ENCODE data around the gene TNFSF12. TPM values are rescaled to one million over a fixed set of nuclear protein-coding genes. Genes with fewer than 3 reads are reported as not detected.

Gene TNFSF12
- total and polyA plus RNA-seq, 5 experiments from 2014 or later, result 19.3 to 28.6 (median 25.8) TPM

- Mint-ChIP-seq H3K4me1 (peaks cover 19 to 51% (median 44%) of the 10 kb centered on the region in 4 donors), H3K27me3 (no peaks in the 10 kb centered on the region), H3K36me3 (peaks cover 4 to 77% (median 37%) of the 10 kb centered on the region in 3 donors), H3K4me3 (peak overlapping the region; percentile 91 to 100 (median 98)), H3K27ac (peak overlapping the region; percentile 95 to 100 (median 99)), H3K9me3 (peaks cover 0 to 1% (median 0%) of the 10 kb centered on the region in 9 donors)
- ATAC-seq, result peak; percentile 12 to 85
- peak; percentile 97 to 100 (median 100) for DNase-seq
- POLR2A ChIA-PET, result interaction anchor here (0.6 to 7.4 kb wide), 21 partner anchors 10 to 342 kb away, joined by 3 to 129 read pairs (median 6); partner anchors contain the start of genes ACAP1, FXR2, MPDU1 and NEURL4
Measured at GRCh38 chr17:7572588-7573323, 23.9 kb downstream of the TNFSF12 start.

GRCh38 chr17:7573324-7574080, 24.6 kb downstream of the TNFSF12 start:
- ATAC-seq (peak; percentile 47 to 51), DNase-seq (peak; percentile 86 to 96 (median 89))
- H3K27me3 Mint-ChIP-seq, result no peaks in the 10 kb centered on the region
- H3K4me1 Mint-ChIP-seq, result peaks cover 22 to 58% (median 50%) of the 10 kb centered on the region in 4 donors
- peaks cover 0 to 1% (median 0%) of the 10 kb centered on the region in 9 donors for H3K9me3 Mint-ChIP-seq
- H3K27ac Mint-ChIP-seq, result peak overlapping the region; percentile 95 to 100 (median 99)
- peaks cover 4 to 84% (median 43%) of the 10 kb centered on the region in 3 donors for H3K36me3 Mint-ChIP-seq
- POLR2A ChIA-PET, result interaction anchor here (0.6 to 7.4 kb wide), 22 partner anchors 9 to 342 kb away, joined by 3 to 129 read pairs (median 6); partner anchors contain the start of genes ACAP1, FXR2, MPDU1 and NEURL4
- H3K4me3 Mint-ChIP-seq, result peak overlapping the region; percentile 91 to 100 (median 98)

- peak overlapping the region; percentile 91 to 100 (median 98) for H3K4me3 Mint-ChIP-seq
- H3K27ac Mint-ChIP-seq, result peak overlapping the region; percentile 37 to 100 (median 99)
- peaks cover 4 to 85% (median 37%) of the 10 kb centered on the region in 3 donors for H3K36me3 Mint-ChIP-seq
- H3K9me3 Mint-ChIP-seq, result peaks cover 0 to 1% (median 0%) of the 10 kb centered on the region in 9 donors
- peaks cover 26 to 66% (median 58%) of the 10 kb centered on the region in 4 donors for H3K4me1 Mint-ChIP-seq
- POLR2A ChIA-PET, result interaction anchor here (0.5 to 7.4 kb wide), 22 partner anchors 9 to 394 kb away, joined by 3 to 129 read pairs (median 6); partner anchors contain the start of genes ACAP1, FXR2, MPDU1 and NEURL4
- no peaks in the 10 kb centered on the region for H3K27me3 Mint-ChIP-seq
- no peak for DNase-seq
- no peak for ATAC-seq
Measured at GRCh38 chr17:7574176-7574953, 25.5 kb downstream of the TNFSF12 start.

- Mint-ChIP-seq H3K4me1 (peaks cover 33 to 77% (median 69%) of the 10 kb centered on the region in 4 donors), H3K36me3 (peaks cover 4 to 75% (median 37%) of the 10 kb centered on the region in 3 donors), H3K27me3 (no peaks in the 10 kb centered on the region), H3K27ac (peak overlapping the region in 6 of 10 donors; percentile 48 to 100 (median 92)), H3K9me3 (peaks cover 0 to 1% (median 0%) of the 10 kb centered on the region in 9 donors), H3K4me3 (peak overlapping the region in 7 of 10 donors; percentile 39 to 100 (median 94))
- DNase-seq (no peak), ATAC-seq (no peak)
- POLR2A ChIA-PET, result interaction anchor here (0.7 to 7.4 kb wide), 13 partner anchors 8 to 239 kb away, joined by 3 to 129 read pairs (median 4); partner anchors contain the start of genes ACAP1, FXR2, MPDU1 and POLR2A
Measured at GRCh38 chr17:7575481-7575883, 26.6 kb downstream of the TNFSF12 start.

- ATAC-seq (no peak), DNase-seq (no peak)
- H3K27ac Mint-ChIP-seq, result peak overlapping the region in 6 of 10 donors; percentile 55 to 100 (median 64)
- H3K4me3 Mint-ChIP-seq, result peak overlapping the region in 8 of 10 donors; percentile 8 to 100 (median 56)
- H3K9me3 Mint-ChIP-seq, result peaks cover 0 to 1% (median 0%) of the 10 kb centered on the region in 9 donors
- H3K36me3 Mint-ChIP-seq, result peaks cover 4 to 73% (median 37%) of the 10 kb centered on the region in 3 donors
- no peaks in the 10 kb centered on the region for H3K27me3 Mint-ChIP-seq
- peaks cover 38 to 82% (median 73%) of the 10 kb centered on the region in 4 donors for H3K4me1 Mint-ChIP-seq
- POLR2A ChIA-PET, result interaction anchor here (0.7 to 7.4 kb wide), 12 partner anchors 7 to 240 kb away, joined by 3 to 129 read pairs (median 5); partner anchors contain the start of genes ACAP1, FXR2, MPDU1 and POLR2A
Measured at GRCh38 chr17:7575959-7576358, 27.1 kb downstream of the TNFSF12 start.

- peak overlapping the region in 7 of 10 donors; percentile 2 to 73 (median 26) for H3K4me3 Mint-ChIP-seq
- POLR2A ChIA-PET, result interaction anchor here (1.3 to 7.4 kb wide), 5 partner anchors 6 to 141 kb away, joined by 4 to 129 read pairs (median 8); partner anchors contain the start of genes FXR2, MPDU1, TMEM102 and TP53
Measured at GRCh38 chr17:7576432-7576937, 27.6 kb downstream of the TNFSF12 start.

GRCh38 chr17:7577327-7578199, 28.7 kb downstream of the TNFSF12 start:
- Mint-ChIP-seq H3K27me3 (no peaks in the 10 kb centered on the region), H3K36me3 (peaks cover 4 to 68% (median 37%) of the 10 kb centered on the region in 3 donors), H3K4me1 (peaks cover 33 to 86% (median 75%) of the 10 kb centered on the region in 4 donors), H3K4me3 (peak overlapping the region in 5 of 10 donors; percentile 14 to 72 (median 18)), H3K9me3 (peaks cover 0 to 1% (median 0%) of the 10 kb centered on the region in 9 donors), H3K27ac (peak overlapping the region in 8 of 10 donors; percentile 9 to 73 (median 48))
- ATAC-seq, result no peak
- POLR2A ChIA-PET, result interaction anchor here (0.6 kb wide), 1 partner anchor 84 kb away, joined by 3 read pairs; no protein-coding TSS in a partner anchor
- DNase-seq, result no peak

More at GRCh38 chr17:7576432-7576937, 27.6 kb downstream of the TNFSF12 start:
- ATAC-seq, result no peak
- no peaks in the 10 kb centered on the region for H3K27me3 Mint-ChIP-seq
- H3K9me3 Mint-ChIP-seq, result peaks cover 0 to 1% (median 0%) of the 10 kb centered on the region in 9 donors
- H3K36me3 Mint-ChIP-seq, result peaks cover 4 to 72% (median 37%) of the 10 kb centered on the region in 3 donors
- peaks cover 36 to 83% (median 75%) of the 10 kb centered on the region in 4 donors for H3K4me1 Mint-ChIP-seq
- peak overlapping the region in 8 of 10 donors; percentile 2 to 83 (median 50) for H3K27ac Mint-ChIP-seq
- DNase-seq, result no peak

- Mint-ChIP-seq H3K4me3 (peak within 1 kb of the TSS in 9 of 10 donors; percentile 0 to 81 (median 45)), H3K27me3 (no peaks in the 10 kb centered on the region), H3K9me3 (no peaks in the 10 kb centered on the region), H3K27ac (peak within 1 kb of the TSS; percentile 70 to 95 (median 90)), H3K4me1 (peaks cover 30 to 91% (median 76%) of the 10 kb centered on the region in 4 donors), H3K36me3 (peaks cover 0 to 57% (median 33%) of the 10 kb centered on the region in 3 donors)
- DNase-seq (peak in 5 of 10 donors; percentile 27 to 66 (median 47)), ATAC-seq (peak in 1 of 2 donors; percentile 11)
- POLR2A ChIA-PET, result interaction anchor here (0.7 to 3.1 kb wide), 5 partner anchors 14 to 135 kb away, joined by 3 to 16 read pairs (median 7); partner anchors contain the start of genes SENP3, TP53 and WRAP53
Measured at GRCh38 chr17:7579001-7579833, 30.4 kb downstream of the TNFSF12 start, which contains the start of gene CD68. CD68 (plus strand) TSS chr17:7579638; CDS start chr17:7579678, 40 bp downstream.

GRCh38 chr17:7579834-7580603, 31.2 kb downstream of the TNFSF12 start:
- POLR2A ChIA-PET, result interaction anchor here (0.5 to 6.7 kb wide), 9 partner anchors 7 to 107 kb away, joined by 3 to 129 read pairs (median 6); partner anchors contain the start of genes SENP3, SOX15, TP53 and WRAP53
- peaks cover 34 to 91% (median 76%) of the 10 kb centered on the region in 4 donors for H3K4me1 Mint-ChIP-seq
- H3K4me3 Mint-ChIP-seq, result peak overlapping the region in 6 of 10 donors; percentile 14 to 81 (median 30)
- peak overlapping the region in 9 of 10 donors; percentile 71 to 95 (median 90) for H3K27ac Mint-ChIP-seq
- peaks cover 0 to 49% (median 25%) of the 10 kb centered on the region in 3 donors for H3K36me3 Mint-ChIP-seq
- H3K27me3 Mint-ChIP-seq, result no peaks in the 10 kb centered on the region
- no peaks in the 10 kb centered on the region for H3K9me3 Mint-ChIP-seq
- DNase-seq (peak in 1 of 10 donors; percentile 57), ATAC-seq (no peak)
